H1 (cell line): ENCODE measurements around the gene AFF1. TPM values are rescaled to one million over a fixed set of nuclear protein-coding genes. Genes with fewer than 3 reads are reported as not detected.

ENCODE experiments used
- CTCF ChIA-PET: fragments of 300-600 bp; sonication (Branson Sonifier 250); formaldehyde crosslinking; loops from one replicate; lab custom pipeline; 2021; ENCODE audit not compliant: partially characterized antibody; lab: Charles Lee
- POLR2A ChIA-PET: fragments of 300-600 bp; sonication (Branson Sonifier 250); formaldehyde crosslinking; loops from one replicate; lab custom pipeline; 2021; ENCODE audit warnings: inconsistent platforms; ENCODE audit not compliant: partially characterized antibody; lab: Charles Lee
- DNase-seq, 2 experiments: peaks; one replicate each; pipeline versions ENCODE4 v3.0.0 to v3.0.0-alpha.2; 2010 to 2022; ENCODE audit warnings: low spot score in 2 of 2, low read depth in 1 of 2, mixed read lengths in 1 of 2
- FAIRE-seq: peaks from 2 replicates; lab custom pipeline; 2011; peaks lifted over from hg19 to GRCh38; lab: Jason Lieb, UNC
- H2AFZ ChIP-seq: 2 replicates; pipeline ENCODE4 v1.8.1; 2012; ENCODE audit warnings: low read length, inconsistent platforms
- H2AK5ac ChIP-seq: 2 replicates; pipeline ENCODE4 v1.6.1; 2013; ENCODE audit warnings: low read depth, low read length
- H2BK120ac ChIP-seq: replicated peaks from 2 replicates; pipeline ENCODE3; 2013; ENCODE audit warnings: low read depth, low read length, inconsistent platforms
- H2BK12ac ChIP-seq: 2 replicates; pipeline ENCODE4 v1.6.1; 2013; ENCODE audit warnings: low read depth, low read length
- H2BK15ac ChIP-seq: 2 replicates; pipeline ENCODE4 v1.6.1; 2013; ENCODE audit warnings: low read length
- H2BK20ac ChIP-seq: 2 replicates; pipeline ENCODE4 v1.6.1; 2013; ENCODE audit warnings: low read length
- H2BK5ac ChIP-seq: 2 replicates; pipeline ENCODE4 v1.6.1; 2013; ENCODE audit warnings: low read depth, low read length
- H3K14ac ChIP-seq: 2 replicates; pipeline ENCODE4 v1.6.1; 2013; ENCODE audit warnings: inconsistent platforms; ENCODE audit not compliant: insufficient read length
- H3K18ac ChIP-seq: 2 replicates; pipeline ENCODE4 v1.6.1; 2013; ENCODE audit warnings: low read length; ENCODE audit errors: extremely low read depth
- H3K23ac ChIP-seq: 2 replicates; pipeline ENCODE4 v1.6.1; 2013; ENCODE audit warnings: inconsistent platforms; ENCODE audit not compliant: insufficient read length
- H3K23me2 ChIP-seq: 2 replicates; pipeline ENCODE4 v1.6.1; 2013; ENCODE audit warnings: low read depth, low read length
- H3K27ac ChIP-seq: 2 replicates; pipeline ENCODE4 v1.6.1; 2011; ENCODE audit warnings: low read depth, low read length, inconsistent platforms
- H3K27me3 ChIP-seq, 4 experiments: replicated peaks in 1 of 4; 1 replicate in 1 of 4; 2 replicates in 3 of 4; pipeline versions ENCODE4 v1.6.1 to v1.8.1; 2011 to 2013; ENCODE audit warnings: low read length in 3 of 4, mild to moderate bottlenecking in 3 of 4, inconsistent platforms in 2 of 4, mixed read lengths in 2 of 4, moderate library complexity in 1 of 4; ENCODE audit not compliant: control insufficient read depth in 3 of 4, insufficient read depth in 3 of 4; ENCODE audit errors: extremely low read depth in 1 of 4
- H3K36me3 ChIP-seq, 4 experiments: 2 replicates each; pipeline versions ENCODE4 v1.6.1 to v1.8.1; 2011 to 2013; ENCODE audit warnings: mild to moderate bottlenecking in 4 of 4, low read length in 3 of 4, moderate library complexity in 2 of 4, control low read depth in 1 of 4, inconsistent platforms in 1 of 4; ENCODE audit not compliant: insufficient read depth in 4 of 4, control insufficient read depth in 2 of 4
- H3K4ac ChIP-seq: replicated peaks from 2 replicates; pipeline ENCODE3; 2013; ENCODE audit warnings: low read length, low read depth, mixed read lengths, inconsistent platforms; ENCODE audit not compliant: insufficient read length
- H3K4me1 ChIP-seq, 4 experiments: replicated peaks in 1 of 4; 1 replicate in 1 of 4; 2 replicates in 3 of 4; pipeline versions ENCODE4 v1.6.1 to v1.8.1; 2011 to 2013; ENCODE audit warnings: low read length in 3 of 4, inconsistent platforms in 2 of 4, mixed read lengths in 1 of 4; ENCODE audit not compliant: insufficient read depth in 4 of 4, control insufficient read depth in 3 of 4
- H3K4me2 ChIP-seq, 2 experiments: 2 replicates each; pipeline versions ENCODE4 v1.6.1 to v1.8.1; 2011 to 2013; ENCODE audit warnings: low read depth in 2 of 2, low read length in 2 of 2, control low read depth in 1 of 2, inconsistent platforms in 1 of 2, mild to moderate bottlenecking in 1 of 2; ENCODE audit not compliant: insufficient read depth in 1 of 2
- H3K4me3 ChIP-seq, 4 experiments: fragments of 200-600, 300-600 bp in 1 of 4; sonication (generic), shearing (Covaris generic), sonication (Bioruptor Twin) in 1 of 4; 2 replicates each; pipeline versions ENCODE4 v1.5.1 to v1.8.1; 2011 to 2016; ENCODE audit warnings: low read length in 4 of 4, low read depth in 3 of 4, control low read depth in 2 of 4, inconsistent platforms in 2 of 4, mild to moderate bottlenecking in 2 of 4, mixed read lengths in 1 of 4, moderate library complexity in 1 of 4; ENCODE audit not compliant: insufficient read depth in 2 of 4; ENCODE audit errors: extremely low read depth in 1 of 4
- H3K56ac ChIP-seq: replicated peaks from 2 replicates; pipeline ENCODE3; 2013; ENCODE audit warnings: low read depth, mild to moderate bottlenecking, mixed read lengths, low read length, inconsistent platforms; ENCODE audit not compliant: insufficient read length
- H3K79me1 ChIP-seq: 2 replicates; pipeline ENCODE4 v1.6.1; 2013; ENCODE audit warnings: low read depth, low read length, control low read depth
- H3K79me2 ChIP-seq, 2 experiments: 2 replicates each; pipeline versions ENCODE4 v1.6.1 to v1.8.1; 2012 to 2013; ENCODE audit warnings: low read length in 2 of 2, mild to moderate bottlenecking in 2 of 2, inconsistent platforms in 1 of 2; ENCODE audit not compliant: insufficient read depth in 2 of 2, control insufficient read depth in 1 of 2
- H3K9ac ChIP-seq, 4 experiments: replicated peaks in 1 of 4; 1 replicate in 1 of 4; 2 replicates in 3 of 4; pipeline versions ENCODE4 v1.6.1 to v1.8.1; 2011 to 2013; ENCODE audit warnings: low read depth in 3 of 4, low read length in 3 of 4, control low read depth in 2 of 4, mild to moderate bottlenecking in 2 of 4, moderate library complexity in 2 of 4, inconsistent platforms in 1 of 4; ENCODE audit errors: extremely low read depth in 1 of 4
- H3K9me3 ChIP-seq, 2 experiments: 2 replicates each; pipeline versions ENCODE4 v1.6.1 to v1.8.1; 2012 to 2013; ENCODE audit warnings: mild to moderate bottlenecking in 2 of 2, moderate library complexity in 2 of 2, control low read depth in 1 of 2, inconsistent platforms in 1 of 2, low read depth in 1 of 2, low read length in 1 of 2, mixed read lengths in 1 of 2; ENCODE audit not compliant: insufficient read depth in 2 of 2
- H4K20me1 ChIP-seq, 2 experiments: replicated peaks in 1 of 2; 2 replicates each; pipeline versions ENCODE3 to v1.8.1; 2011 to 2013; ENCODE audit warnings: inconsistent platforms in 2 of 2, low read length in 2 of 2, mild to moderate bottlenecking in 1 of 2; ENCODE audit not compliant: insufficient read depth in 2 of 2, control insufficient read depth in 1 of 2
- H4K5ac ChIP-seq: 2 replicates; pipeline ENCODE4 v1.6.1; 2013; ENCODE audit warnings: low read length, low read depth, mixed read lengths, inconsistent platforms; ENCODE audit not compliant: insufficient read length
- H4K8ac ChIP-seq: 2 replicates; pipeline ENCODE4 v1.8.0; 2013; ENCODE audit warnings: mild to moderate bottlenecking, moderate library complexity, low read length, inconsistent platforms; ENCODE audit not compliant: insufficient read depth; ENCODE audit errors: extremely low read depth
- H4K91ac ChIP-seq: replicated peaks from 2 replicates; pipeline ENCODE3; 2013; ENCODE audit warnings: low read length, mixed read lengths, inconsistent platforms; ENCODE audit not compliant: insufficient read length
- ASH2L ChIP-seq: fragments of 200-600, 300-600 bp; sonication (generic); IDR thresholded peaks from one replicate; pipeline ENCODE4 v1.7.1; 2017; ENCODE audit warnings: low read length
- EGR1 ChIP-seq: IDR thresholded peaks from 2 replicates; pipeline ENCODE4 v1.6.1; 2011; ENCODE audit warnings: low read depth, low read length, borderline replicate concordance
- EZH2 ChIP-seq: fragments of 200-600 bp; sonication (generic); IDR thresholded peaks from 2 replicates; pipeline ENCODE4 v1.7.1; 2012; ENCODE audit warnings: low read depth, mild to moderate bottlenecking, moderate library complexity, low read length, inconsistent platforms; ENCODE audit not compliant: severe bottlenecking
- HDAC6 ChIP-seq: IDR thresholded peaks from one replicate; pipeline ENCODE4 v1.7.1; 2012; ENCODE audit warnings: low read depth, mild to moderate bottlenecking, inconsistent platforms, low read length, moderate library complexity
- JUN ChIP-seq: IDR thresholded peaks from 2 replicates; pipeline ENCODE4 v1.6.1; 2011; ENCODE audit warnings: low read depth, mild to moderate bottlenecking, improper control_type of control experiment, low read length
- KDM5A ChIP-seq: fragments of 200-600 bp; IDR thresholded peaks from 2 replicates; pipeline ENCODE4 v1.7.1; 2012; ENCODE audit warnings: mild to moderate bottlenecking, low read length, inconsistent platforms, mixed read lengths
- MAFK ChIP-seq: IDR thresholded peaks from 2 replicates; pipeline ENCODE4 v1.6.1; 2012; ENCODE audit warnings: low read depth, mild to moderate bottlenecking, improper control_type of control experiment, low read length
- NANOG ChIP-seq: IDR thresholded peaks from 2 replicates; pipeline ENCODE4 v1.6.1; 2011; ENCODE audit warnings: low read length, low read depth, mild to moderate bottlenecking, inconsistent platforms; ENCODE audit not compliant: insufficient read depth, poor library complexity, severe bottlenecking
- SP4 ChIP-seq: IDR thresholded peaks from 2 replicates; pipeline ENCODE4 v1.6.1; 2012; ENCODE audit warnings: low read length, inconsistent platforms
- TAF1 ChIP-seq: IDR thresholded peaks from 2 replicates; pipeline ENCODE4 v1.6.1; 2011; ENCODE audit warnings: mild to moderate bottlenecking, low read depth, low read length
- ZNF274 ChIP-seq: IDR thresholded peaks from 2 replicates; pipeline ENCODE4 v1.7.0; 2012; ENCODE audit warnings: low read length, borderline replicate concordance; ENCODE audit errors: extremely low read depth
- WGBS, 2 experiments: shearing (Covaris generic) in 1 of 2; methylation state at CpG; one replicate each; pipeline versions ENCODE4 v1.1.6 to v1.1.7; 2013 to 2015; ENCODE audit warnings: low lambda C conversion rate in 2 of 2, mixed read lengths in 2 of 2, inconsistent platforms in 1 of 2, low coverage in 1 of 2, missing lambda C conversion rate in 1 of 2; ENCODE audit not compliant: insufficient replicate concordance in 2 of 2, insufficient coverage in 1 of 2, insufficient read length in 1 of 2; ENCODE audit errors: extremely low coverage in 1 of 2, missing lambda C conversion rate in 1 of 2; 5-methylcytosine and 5-hydroxymethylcytosine counted together
- polyA plus RNA-seq, 7 experiments: library from polyadenylated mRNA; depleted of rRNA in 3 of 7; stranded (reverse) in 5 of 7; unstranded in 2 of 7; fragments of >200 nt in 5 of 7; fragments of 200-250 nt in 2 of 7; gene quantifications; 1 replicate in 5 of 7; 2 replicates in 1 of 7; 4 replicates in 1 of 7; pipeline versions ENCODE4 v1.2.1 to v1.2.3, GENCODE V29; 2011 to 2013; ENCODE audit warnings: missing spikeins in 2 of 7, mixed read lengths in 2 of 7
- total RNA-seq: library from RNA; stranded (reverse); fragmentation: NEBNext Ultra II Directional; extraction: Animal tissue kit (Norgen Biotek cat#: 25700); gene quantifications from 2 replicates; pipeline ENCODE4 v1.2.1, GENCODE V29; 2021
- TF ChIP-seq, protein P1 (sequence below), 3 experiments: IDR thresholded peaks; 1 replicate in 2 of 3; 2 replicates in 1 of 3; pipeline versions ENCODE4 v1.5.1 to v1.6.1; 2011; ENCODE audit warnings: low read length in 3 of 3, mild to moderate bottlenecking in 3 of 3, inconsistent platforms in 2 of 3, low read depth in 1 of 3, moderate library complexity in 1 of 3; ENCODE audit not compliant: insufficient read depth in 1 of 3; ENCODE audit errors: control extremely low read depth in 1 of 3

The AFF1 gene
- total and polyA plus RNA-seq, 2 of the 8 experiments (the other 6 are each of a cell fraction or from before 2014, with no cell fraction given) = 14.8 to 85.5 TPM

DNA sequence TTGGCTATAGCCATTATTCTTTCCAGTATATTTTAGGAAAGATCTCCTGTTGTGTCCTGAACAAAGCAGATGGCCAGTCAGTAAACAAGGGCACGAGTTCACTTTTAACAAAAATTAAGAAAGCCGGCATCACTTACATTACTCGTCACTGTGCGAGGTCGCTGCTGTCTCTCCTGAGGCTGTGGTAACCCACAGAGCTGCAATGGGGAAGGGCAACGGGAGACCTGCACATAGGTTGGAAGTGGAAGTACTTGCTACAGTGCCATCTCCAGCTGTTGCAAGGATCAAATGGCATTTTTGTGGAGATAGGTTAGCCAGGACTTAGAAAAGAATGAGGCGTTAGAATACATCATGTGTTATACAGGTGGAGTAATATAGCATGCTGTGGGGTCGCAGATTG is 153.4 kb downstream of the AFF1 start:
- no peaks in the 10 kb centered on the region for H3K79me1 ChIP-seq
- H4K8ac ChIP-seq = no peak overlapping the region
- no peak overlapping the region for H4K5ac ChIP-seq
- H2BK12ac ChIP-seq = no peak overlapping the region
- H3K79me2 ChIP-seq = peaks cover 0 to 7% of the 10 kb centered on the region in 2 experiments; a peak in 1 of 4 replicates
- H3K27ac ChIP-seq = no peak overlapping the region
- FAIRE-seq = no peak
- no peak overlapping the region for H3K4me2 ChIP-seq
- 0 out of 2 replicates have a peak, but pooled peaks cover 4% of the 10 kb centered on the region for H3K23me2 ChIP-seq
- no peak overlapping the region for H3K4me3 ChIP-seq
- ChIA-PET POLR2A (interaction anchor here (1.4 to 1.5 kb wide), 2 partner anchors 20 to 81 kb away, joined by 3 to 5 read pairs; no protein-coding TSS in a partner anchor), CTCF (interaction anchor here (0.8 to 6.9 kb wide), 3 partner anchors 32 to 165 kb away, joined by 3 to 72 read pairs (median 3); no protein-coding TSS in a partner anchor)
- H3K9me3 ChIP-seq = no peaks in the 10 kb centered on the region
- no peak overlapping the region for H3K9ac ChIP-seq
- no peak overlapping the region for H3K18ac ChIP-seq
- H3K4ac ChIP-seq = no peak overlapping the region
- H4K91ac ChIP-seq = no peak overlapping the region
- no peak overlapping the region for H2BK120ac ChIP-seq
- peaks cover 0 to 2% of the 10 kb centered on the region in 2 experiments for H4K20me1 ChIP-seq
- H2BK15ac ChIP-seq = no peak overlapping the region
- H3K36me3 ChIP-seq = peaks cover 0 to 27% (median 5%) of the 10 kb centered on the region in 4 experiments; a peak in 3 of 8 replicates
- no peak overlapping the region for H2AFZ ChIP-seq
- no peak overlapping the region for H2BK5ac ChIP-seq
- H3K23ac ChIP-seq = no peak overlapping the region
- no peaks in the 10 kb centered on the region; a peak in 1 of 7 replicates for H3K4me1 ChIP-seq
- H3K27me3 ChIP-seq = no peaks in the 10 kb centered on the region
- H3K56ac ChIP-seq = no peak overlapping the region
- H3K14ac ChIP-seq = no peak overlapping the region
- DNase-seq = no peak
- WGBS, 2 experiments = 91% methylated on average over 8 of the region's 8 CpGs; no CpG with 5 or more reads in 1 of the 2 experiments
- no peak overlapping the region for H2BK20ac ChIP-seq
- no peak overlapping the region for H2AK5ac ChIP-seq
- TF ChIP-seq ZNF274 (no peak), EZH2 (no peak), SP4 (no peak), NANOG (no peak), MAFK (no peak), KDM5A (no peak), TAF1 (no peak), HDAC6 (no peak), ASH2L (no peak), EGR1 (no peak), JUN (no peak)
- TF ChIP-seq, protein P1, sequence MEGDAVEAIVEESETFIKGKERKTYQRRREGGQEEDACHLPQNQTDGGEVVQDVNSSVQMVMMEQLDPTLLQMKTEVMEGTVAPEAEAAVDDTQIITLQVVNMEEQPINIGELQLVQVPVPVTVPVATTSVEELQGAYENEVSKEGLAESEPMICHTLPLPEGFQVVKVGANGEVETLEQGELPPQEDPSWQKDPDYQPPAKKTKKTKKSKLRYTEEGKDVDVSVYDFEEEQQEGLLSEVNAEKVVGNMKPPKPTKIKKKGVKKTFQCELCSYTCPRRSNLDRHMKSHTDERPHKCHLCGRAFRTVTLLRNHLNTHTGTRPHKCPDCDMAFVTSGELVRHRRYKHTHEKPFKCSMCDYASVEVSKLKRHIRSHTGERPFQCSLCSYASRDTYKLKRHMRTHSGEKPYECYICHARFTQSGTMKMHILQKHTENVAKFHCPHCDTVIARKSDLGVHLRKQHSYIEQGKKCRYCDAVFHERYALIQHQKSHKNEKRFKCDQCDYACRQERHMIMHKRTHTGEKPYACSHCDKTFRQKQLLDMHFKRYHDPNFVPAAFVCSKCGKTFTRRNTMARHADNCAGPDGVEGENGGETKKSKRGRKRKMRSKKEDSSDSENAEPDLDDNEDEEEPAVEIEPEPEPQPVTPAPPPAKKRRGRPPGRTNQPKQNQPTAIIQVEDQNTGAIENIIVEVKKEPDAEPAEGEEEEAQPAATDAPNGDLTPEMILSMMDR (IDR thresholded peaks at IDR 0.05; ENCODE audit: control extremely low read depth in 1 of 3, insufficient read depth in 1 of 3, low read depth in 1 of 3, low read length in 3 of 3) = no peak
